SK-N-SH treated with all-trans-retinoic acid at 6 μM for 48 hours (cell line): ENCODE data around the gene KCNQ5.

Source experiments
- ATAC-seq: fragments of 200-7000 bp; cut with Tn5 transposase; 3 replicates; pipeline ENCODE4 v1.9.1; 2020; ENCODE audit warnings: mild to moderate bottlenecking, moderate library complexity
- BACH2 ChIP-seq: fragments of 250-450 bp; sonication (Bioruptor Pico); IDR thresholded peaks from 2 replicates; pipeline ENCODE4 v1.9.0; 2021; ENCODE audit warnings: mild to moderate bottlenecking, borderline replicate concordance
- CSDC2 ChIP-seq: fragments of 250-450 bp; sonication (Bioruptor Pico); IDR thresholded peaks from 2 replicates; pipeline ENCODE4 v1.5.0; 2020; ENCODE audit warnings: mild to moderate bottlenecking, moderate library complexity
- ESRRG ChIP-seq: fragments of 250-450 bp; sonication (Bioruptor Pico); IDR thresholded peaks from 2 replicates; pipeline ENCODE4 v1.6.1; 2021; ENCODE audit warnings: mild to moderate bottlenecking
- ISL1 ChIP-seq: fragments of 250-450 bp; sonication (Bioruptor Pico); IDR thresholded peaks from 2 replicates; pipeline ENCODE4 v2.1.2; 2022; ENCODE audit warnings: mild to moderate bottlenecking, moderate library complexity
- OSR1 ChIP-seq: fragments of 250-450 bp; sonication (Bioruptor Pico); IDR thresholded peaks from 2 replicates; pipeline ENCODE4 v1.8.0; 2022; ENCODE audit warnings: moderate library complexity, mild to moderate bottlenecking, inconsistent platforms
- PPARA ChIP-seq: fragments of 250-450 bp; sonication (Bioruptor Pico); IDR thresholded peaks from 2 replicates; pipeline ENCODE4 v1.5.0; 2020; ENCODE audit warnings: mild to moderate bottlenecking, borderline replicate concordance
- RARB ChIP-seq: fragments of 250-450 bp; sonication (Bioruptor Pico); IDR thresholded peaks from 2 replicates; pipeline ENCODE4 v1.8.0; 2021; ENCODE audit warnings: mild to moderate bottlenecking, moderate library complexity
- SNAI2 ChIP-seq: fragments of 250-450 bp; sonication (Bioruptor Pico); IDR thresholded peaks from 2 replicates; pipeline ENCODE4 v1.5.0; 2020; ENCODE audit warnings: mild to moderate bottlenecking, moderate library complexity
- TCF4 ChIP-seq: fragments of 250-450 bp; sonication (Bioruptor Pico); IDR thresholded peaks from 2 replicates; pipeline ENCODE4 v1.8.0; 2021; ENCODE audit warnings: mild to moderate bottlenecking, moderate library complexity, borderline replicate concordance
- TOX ChIP-seq: fragments of 250-450 bp; sonication (Bioruptor Pico); IDR thresholded peaks from 2 replicates; pipeline ENCODE4 v1.8.0; 2021; ENCODE audit warnings: mild to moderate bottlenecking, moderate library complexity, borderline replicate concordance
- ZC3H10 ChIP-seq: fragments of 250-450 bp; sonication (Bioruptor Pico); IDR thresholded peaks from 2 replicates; pipeline ENCODE4 v1.5.1; 2021; ENCODE audit warnings: mild to moderate bottlenecking, moderate library complexity
- ZFP3 ChIP-seq: fragments of 250-450 bp; sonication (Bioruptor Pico); IDR thresholded peaks from 2 replicates; pipeline ENCODE4 v1.5.0; 2020; ENCODE audit warnings: mild to moderate bottlenecking, moderate library complexity
- ZFP30 ChIP-seq: fragments of 450-650 bp; formaldehyde crosslinking; IDR thresholded peaks from 2 replicates; pipeline ENCODE4 v1.5.0; 2022; ENCODE audit warnings: mild to moderate bottlenecking, moderate library complexity
- ZNF565 ChIP-seq: fragments of 450-650 bp; formaldehyde crosslinking; conservative IDR thresholded peaks from 2 replicates; pipeline ENCODE4 v1.5.0; 2020; ENCODE audit warnings: low read depth, mild to moderate bottlenecking, moderate library complexity
- ZNF70 ChIP-seq: fragments of 450-650 bp; formaldehyde crosslinking; IDR thresholded peaks from 2 replicates; pipeline ENCODE4 v1.5.0; 2020; ENCODE audit warnings: mild to moderate bottlenecking, moderate library complexity
- ZNF8 ChIP-seq: fragments of 450-650 bp; formaldehyde crosslinking; IDR thresholded peaks from 2 replicates; pipeline ENCODE4 v1.5.0; 2020; ENCODE audit warnings: mild to moderate bottlenecking, moderate library complexity
- TF ChIP-seq, protein P1 (sequence below): fragments of 250-450 bp; sonication (Bioruptor Pico); IDR thresholded peaks from 2 replicates; pipeline ENCODE4 v1.5.0; 2020; ENCODE audit warnings: mild to moderate bottlenecking, moderate library complexity
- TF ChIP-seq, protein P2 (sequence below): fragments of 250-450 bp; sonication (Bioruptor Pico); IDR thresholded peaks from 2 replicates; pipeline ENCODE4 v1.8.0; 2021; ENCODE audit warnings: low read depth, mild to moderate bottlenecking, moderate library complexity, borderline replicate concordance
- TF ChIP-seq, protein P3 (sequence below): fragments of 250-450 bp; sonication (Bioruptor Pico); IDR thresholded peaks from 2 replicates; pipeline ENCODE4 v1.5.1; 2021; ENCODE audit warnings: mild to moderate bottlenecking, moderate library complexity
- TF ChIP-seq, protein P4 (sequence below): fragments of 250-450 bp; sonication (Bioruptor Pico); IDR thresholded peaks from 2 replicates; pipeline ENCODE4 v1.8.0; 2020; ENCODE audit warnings: mild to moderate bottlenecking, moderate library complexity, borderline replicate concordance

Gene KCNQ5

DNA sequence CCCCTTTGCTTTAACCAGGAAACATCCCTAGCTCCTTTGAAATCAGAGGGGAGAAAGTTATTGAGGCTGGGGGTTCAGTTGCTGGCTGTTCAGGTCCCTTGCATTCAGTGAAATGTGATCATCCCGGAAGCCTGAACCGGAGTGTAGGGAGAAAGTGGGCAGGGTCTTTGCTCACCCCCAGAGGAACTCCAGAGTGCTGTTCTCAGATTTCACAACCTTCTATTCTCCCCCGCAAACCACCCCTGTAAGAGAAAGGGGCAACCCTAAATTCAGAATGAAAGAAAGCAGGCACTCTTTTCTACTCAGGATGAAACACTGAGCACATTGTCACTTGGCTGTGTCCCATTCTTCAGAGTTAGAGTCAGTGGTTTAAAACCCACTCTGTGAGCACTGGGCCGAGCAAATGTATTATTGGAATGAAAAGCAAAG lies 463.6 kb downstream of the KCNQ5 start:
- ATAC-seq = peak; percentile 66
- TF ChIP-seq ZFP3 (CRISPR knock-in tag) = no peak
- TF ChIP-seq ZC3H10 (CRISPR knock-in tag) = no peak
- TF ChIP-seq CSDC2 (CRISPR knock-in tag) = no peak
- no peak for TF ChIP-seq RARB

DNA sequence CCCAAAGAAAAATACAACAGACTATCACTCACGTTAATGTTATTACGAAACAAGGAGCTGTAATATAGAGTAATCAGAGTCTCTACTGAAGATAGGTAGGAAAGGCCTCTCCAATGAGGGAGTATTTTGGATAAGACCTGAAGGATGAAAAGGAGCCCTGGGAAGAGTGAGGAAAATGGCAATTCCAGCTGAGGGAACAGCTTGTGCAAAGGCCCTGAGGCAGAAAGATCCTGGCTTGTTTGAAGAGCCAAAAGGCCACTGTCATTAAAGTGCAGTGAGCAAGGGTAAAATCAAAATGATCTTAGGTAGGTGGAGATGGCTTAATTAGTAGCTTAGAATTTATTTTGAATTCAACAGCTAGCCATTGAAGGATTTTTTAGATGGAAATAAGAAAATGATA lies 464.9 kb downstream of the KCNQ5 start:
- no peak for ATAC-seq
- TF ChIP-seq ZNF70 (CRISPR knock-in tag) = no peak
- no peak for TF ChIP-seq ZC3H10 (CRISPR knock-in tag)
- TF ChIP-seq, protein P1, sequence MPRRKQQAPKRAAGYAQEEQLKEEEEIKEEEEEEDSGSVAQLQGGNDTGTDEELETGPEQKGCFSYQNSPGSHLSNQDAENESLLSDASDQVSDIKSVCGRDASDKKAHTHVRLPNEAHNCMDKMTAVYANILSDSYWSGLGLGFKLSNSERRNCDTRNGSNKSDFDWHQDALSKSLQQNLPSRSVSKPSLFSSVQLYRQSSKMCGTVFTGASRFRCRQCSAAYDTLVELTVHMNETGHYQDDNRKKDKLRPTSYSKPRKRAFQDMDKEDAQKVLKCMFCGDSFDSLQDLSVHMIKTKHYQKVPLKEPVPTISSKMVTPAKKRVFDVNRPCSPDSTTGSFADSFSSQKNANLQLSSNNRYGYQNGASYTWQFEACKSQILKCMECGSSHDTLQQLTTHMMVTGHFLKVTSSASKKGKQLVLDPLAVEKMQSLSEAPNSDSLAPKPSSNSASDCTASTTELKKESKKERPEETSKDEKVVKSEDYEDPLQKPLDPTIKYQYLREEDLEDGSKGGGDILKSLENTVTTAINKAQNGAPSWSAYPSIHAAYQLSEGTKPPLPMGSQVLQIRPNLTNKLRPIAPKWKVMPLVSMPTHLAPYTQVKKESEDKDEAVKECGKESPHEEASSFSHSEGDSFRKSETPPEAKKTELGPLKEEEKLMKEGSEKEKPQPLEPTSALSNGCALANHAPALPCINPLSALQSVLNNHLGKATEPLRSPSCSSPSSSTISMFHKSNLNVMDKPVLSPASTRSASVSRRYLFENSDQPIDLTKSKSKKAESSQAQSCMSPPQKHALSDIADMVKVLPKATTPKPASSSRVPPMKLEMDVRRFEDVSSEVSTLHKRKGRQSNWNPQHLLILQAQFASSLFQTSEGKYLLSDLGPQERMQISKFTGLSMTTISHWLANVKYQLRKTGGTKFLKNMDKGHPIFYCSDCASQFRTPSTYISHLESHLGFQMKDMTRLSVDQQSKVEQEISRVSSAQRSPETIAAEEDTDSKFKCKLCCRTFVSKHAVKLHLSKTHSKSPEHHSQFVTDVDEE (CRISPR knock-in tag) = no peak
- TF ChIP-seq BACH2 = no peak
- TF ChIP-seq TOX (CRISPR knock-in tag) = no peak
- TF ChIP-seq CSDC2 (CRISPR knock-in tag) = no peak
- TF ChIP-seq, protein P2, sequence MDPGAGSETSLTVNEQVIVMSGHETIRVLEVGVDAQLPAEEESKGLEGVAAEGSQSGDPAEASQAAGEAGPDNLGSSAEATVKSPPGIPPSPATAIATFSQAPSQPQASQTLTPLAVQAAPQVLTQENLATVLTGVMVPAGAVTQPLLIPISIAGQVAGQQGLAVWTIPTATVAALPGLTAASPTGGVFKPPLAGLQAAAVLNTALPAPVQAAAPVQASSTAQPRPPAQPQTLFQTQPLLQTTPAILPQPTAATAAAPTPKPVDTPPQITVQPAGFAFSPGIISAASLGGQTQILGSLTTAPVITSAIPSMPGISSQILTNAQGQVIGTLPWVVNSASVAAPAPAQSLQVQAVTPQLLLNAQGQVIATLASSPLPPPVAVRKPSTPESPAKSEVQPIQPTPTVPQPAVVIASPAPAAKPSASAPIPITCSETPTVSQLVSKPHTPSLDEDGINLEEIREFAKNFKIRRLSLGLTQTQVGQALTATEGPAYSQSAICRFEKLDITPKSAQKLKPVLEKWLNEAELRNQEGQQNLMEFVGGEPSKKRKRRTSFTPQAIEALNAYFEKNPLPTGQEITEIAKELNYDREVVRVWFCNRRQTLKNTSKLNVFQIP (CRISPR knock-in tag) = no peak
- TF ChIP-seq PPARA (CRISPR knock-in tag) = no peak
- no peak for TF ChIP-seq ZFP30
- no peak for TF ChIP-seq ESRRG (CRISPR knock-in tag)

- ATAC-seq = no peak
- TF ChIP-seq TOX (CRISPR knock-in tag) (no peak), ZNF70 (CRISPR knock-in tag) (no peak), SNAI2 (CRISPR knock-in tag) (no peak)
Measured at GRCh38 chr6:73088138-73088813, 466.4 kb downstream of the KCNQ5 start.

GRCh38 chr6:73104921-73105320 lies 483.1 kb downstream of the KCNQ5 start:
- TF ChIP-seq TOX (CRISPR knock-in tag) (no peak), PPARA (CRISPR knock-in tag) (no peak), ZFP30 (no peak), ZC3H10 (CRISPR knock-in tag) (no peak), OSR1 (no peak), ESRRG (CRISPR knock-in tag) (no peak), TCF4 (no peak), ZNF8 (no peak), ZNF565 (CRISPR knock-in tag) (no peak), ISL1 (CRISPR knock-in tag) (no peak)
- TF ChIP-seq, protein P2 (CRISPR knock-in tag) = no peak
- TF ChIP-seq, protein P3, sequence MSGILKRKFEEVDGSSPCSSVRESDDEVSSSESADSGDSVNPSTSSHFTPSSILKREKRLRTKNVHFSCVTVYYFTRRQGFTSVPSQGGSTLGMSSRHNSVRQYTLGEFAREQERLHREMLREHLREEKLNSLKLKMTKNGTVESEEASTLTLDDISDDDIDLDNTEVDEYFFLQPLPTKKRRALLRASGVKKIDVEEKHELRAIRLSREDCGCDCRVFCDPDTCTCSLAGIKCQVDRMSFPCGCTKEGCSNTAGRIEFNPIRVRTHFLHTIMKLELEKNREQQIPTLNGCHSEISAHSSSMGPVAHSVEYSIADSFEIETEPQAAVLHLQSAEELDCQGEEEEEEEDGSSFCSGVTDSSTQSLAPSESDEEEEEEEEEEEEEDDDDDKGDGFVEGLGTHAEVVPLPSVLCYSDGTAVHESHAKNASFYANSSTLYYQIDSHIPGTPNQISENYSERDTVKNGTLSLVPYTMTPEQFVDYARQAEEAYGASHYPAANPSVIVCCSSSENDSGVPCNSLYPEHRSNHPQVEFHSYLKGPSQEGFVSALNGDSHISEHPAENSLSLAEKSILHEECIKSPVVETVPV (CRISPR knock-in tag) = no peak
- ATAC-seq = no peak

DNA sequence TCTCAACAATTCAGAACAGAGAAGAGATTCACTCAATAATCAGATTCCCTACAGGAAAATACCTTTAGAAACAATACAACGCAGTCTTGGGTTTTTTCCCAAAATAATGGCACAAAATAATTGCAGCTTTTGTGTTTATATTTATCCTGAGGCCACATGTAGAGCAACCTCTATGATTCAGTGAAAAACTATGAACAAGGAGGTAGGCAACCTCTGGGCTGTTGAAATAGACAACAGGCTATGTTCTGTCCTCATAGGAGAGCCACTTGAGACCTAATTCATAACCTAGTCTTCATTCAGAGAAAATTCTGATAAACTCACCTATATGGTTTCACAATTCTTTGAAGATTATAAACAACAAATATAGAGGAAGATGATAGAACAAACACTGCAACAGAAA lies 485.2 kb downstream of the KCNQ5 start:
- no peak for ATAC-seq
- TF ChIP-seq ISL1 (CRISPR knock-in tag) (no peak), RARB (no peak), TOX (CRISPR knock-in tag) (no peak), SNAI2 (CRISPR knock-in tag) (no peak), OSR1 (no peak), TCF4 (no peak), ZFP3 (CRISPR knock-in tag) (no peak), ESRRG (CRISPR knock-in tag) (no peak)
- TF ChIP-seq, protein P4, sequence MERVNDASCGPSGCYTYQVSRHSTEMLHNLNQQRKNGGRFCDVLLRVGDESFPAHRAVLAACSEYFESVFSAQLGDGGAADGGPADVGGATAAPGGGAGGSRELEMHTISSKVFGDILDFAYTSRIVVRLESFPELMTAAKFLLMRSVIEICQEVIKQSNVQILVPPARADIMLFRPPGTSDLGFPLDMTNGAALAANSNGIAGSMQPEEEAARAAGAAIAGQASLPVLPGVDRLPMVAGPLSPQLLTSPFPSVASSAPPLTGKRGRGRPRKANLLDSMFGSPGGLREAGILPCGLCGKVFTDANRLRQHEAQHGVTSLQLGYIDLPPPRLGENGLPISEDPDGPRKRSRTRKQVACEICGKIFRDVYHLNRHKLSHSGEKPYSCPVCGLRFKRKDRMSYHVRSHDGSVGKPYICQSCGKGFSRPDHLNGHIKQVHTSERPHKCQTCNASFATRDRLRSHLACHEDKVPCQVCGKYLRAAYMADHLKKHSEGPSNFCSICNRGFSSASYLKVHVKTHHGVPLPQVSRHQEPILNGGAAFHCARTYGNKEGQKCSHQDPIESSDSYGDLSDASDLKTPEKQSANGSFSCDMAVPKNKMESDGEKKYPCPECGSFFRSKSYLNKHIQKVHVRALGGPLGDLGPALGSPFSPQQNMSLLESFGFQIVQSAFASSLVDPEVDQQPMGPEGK = no peak
- TF ChIP-seq, protein P3 (CRISPR knock-in tag) = no peak
